Mesenchymal stem cell (in vitro differentiated cells and primary cell): Measurements from ENCODE around the gene APOL3.
"Not testable (repeated sequence)": the region's sequence is repeated elsewhere in the genome, so short reads cannot be mapped to it uniquely, and the experiment has no call there.

Source experiments
- DNase-seq: peaks from one replicate; pipeline ENCODE4 v3.0.0-alpha.2; 2013
- H2AFZ ChIP-seq: one replicate; pipeline ENCODE4 v1.6.1; 2013; ENCODE audit warnings: low read depth, mild to moderate bottlenecking, control low read depth, inconsistent platforms, low read length, moderate library complexity
- H2AK5ac ChIP-seq: 2 replicates; pipeline ENCODE4 v1.6.1; 2013; ENCODE audit warnings: low read length, moderate library complexity, mild to moderate bottlenecking, inconsistent platforms; ENCODE audit not compliant: severe bottlenecking
- H2BK120ac ChIP-seq: one replicate; pipeline ENCODE4 v1.6.1; 2013; ENCODE audit warnings: low read depth, mild to moderate bottlenecking, inconsistent platforms, low read length, moderate library complexity
- H2BK12ac ChIP-seq, 2 experiments: one replicate each; pipeline ENCODE4 v1.6.1; 2013; ENCODE audit warnings: inconsistent platforms in 2 of 2, low read length in 2 of 2, mild to moderate bottlenecking in 2 of 2, moderate library complexity in 2 of 2, control low read depth in 1 of 2
- H2BK15ac ChIP-seq: one replicate; pipeline ENCODE4 v1.6.1; 2013; ENCODE audit warnings: mild to moderate bottlenecking, low read depth, inconsistent platforms; ENCODE audit not compliant: poor library complexity, severe bottlenecking
- H2BK5ac ChIP-seq: 2 replicates; pipeline ENCODE4 v1.6.1; 2013; ENCODE audit warnings: low read depth, mild to moderate bottlenecking, low read length, control low read depth, inconsistent platforms; ENCODE audit not compliant: poor library complexity, severe bottlenecking
- H3K14ac ChIP-seq, 2 experiments: one replicate each; pipeline ENCODE4 v1.6.1; 2013; ENCODE audit warnings: inconsistent platforms in 2 of 2, low read length in 2 of 2, control low read depth in 1 of 2, mild to moderate bottlenecking in 1 of 2, moderate library complexity in 1 of 2
- H3K18ac ChIP-seq, 2 experiments: one replicate each; pipeline ENCODE4 v1.6.1; 2013; ENCODE audit warnings: inconsistent platforms in 2 of 2, low read length in 2 of 2, control low read depth in 1 of 2, low read depth in 1 of 2, mild to moderate bottlenecking in 1 of 2
- H3K23ac ChIP-seq, 2 experiments: one replicate each; pipeline ENCODE4 v1.6.1; 2013; ENCODE audit warnings: inconsistent platforms in 2 of 2, low read length in 2 of 2, mild to moderate bottlenecking in 2 of 2, moderate library complexity in 2 of 2, control low read depth in 1 of 2
- H3K27ac ChIP-seq: 2 replicates; pipeline ENCODE4 v1.5.1; 2013; ENCODE audit warnings: mild to moderate bottlenecking, moderate library complexity, low read length, control low read depth, inconsistent platforms; ENCODE audit not compliant: poor library complexity, severe bottlenecking
- H3K27me3 ChIP-seq, 2 experiments: 2 replicates each; pipeline versions ENCODE4 v1.6.1 to v1.7.0; 2013; ENCODE audit warnings: low read length in 2 of 2, mild to moderate bottlenecking in 2 of 2, moderate library complexity in 2 of 2, control low read depth in 1 of 2, inconsistent platforms in 1 of 2; ENCODE audit not compliant: control insufficient read depth in 1 of 2, insufficient read depth in 1 of 2
- H3K36me3 ChIP-seq, 2 experiments: 2 replicates each; pipeline versions ENCODE4 v1.6.1 to v1.7.0; 2013; ENCODE audit warnings: low read length in 2 of 2, control low read depth in 1 of 2, inconsistent platforms in 1 of 2, low read depth in 1 of 2, mild to moderate bottlenecking in 1 of 2; ENCODE audit not compliant: insufficient read depth in 2 of 2, control insufficient read depth in 1 of 2
- H3K4ac ChIP-seq, 2 experiments: one replicate each; pipeline ENCODE4 v1.6.1; 2013; ENCODE audit warnings: inconsistent platforms in 2 of 2, low read length in 2 of 2, mild to moderate bottlenecking in 2 of 2, moderate library complexity in 2 of 2, control low read depth in 1 of 2, low read depth in 1 of 2
- H3K4me1 ChIP-seq: 2 replicates; pipeline ENCODE4 v1.6.1; 2013; ENCODE audit warnings: low read depth, low read length, control low read depth; ENCODE audit not compliant: control insufficient read depth, insufficient read depth
- H3K4me2 ChIP-seq: 2 replicates; pipeline ENCODE4 v1.6.1; 2013; ENCODE audit warnings: low read length, mild to moderate bottlenecking, inconsistent platforms; ENCODE audit not compliant: poor library complexity, severe bottlenecking
- H3K4me3 ChIP-seq, 2 experiments: 2 replicates each; pipeline versions ENCODE4 v1.5.1 to v1.7.0; 2013; ENCODE audit warnings: low read length in 2 of 2, mild to moderate bottlenecking in 2 of 2, control low read depth in 1 of 2, low read depth in 1 of 2; ENCODE audit not compliant: insufficient read depth in 1 of 2
- H3K79me1 ChIP-seq: replicated peaks from 2 replicates; pipeline ENCODE4 v1.6.1; 2013; ENCODE audit warnings: mild to moderate bottlenecking, control low read depth, low read length, inconsistent platforms; ENCODE audit not compliant: poor library complexity, severe bottlenecking
- H3K9ac ChIP-seq: 2 replicates; pipeline ENCODE4 v1.7.0; 2013; ENCODE audit warnings: mild to moderate bottlenecking, low read length, moderate library complexity
- H3K9me3 ChIP-seq: 2 replicates; pipeline ENCODE4 v1.7.0; 2013; ENCODE audit warnings: mild to moderate bottlenecking, low read length; ENCODE audit not compliant: control insufficient read depth
- H4K8ac ChIP-seq: one replicate; pipeline ENCODE4 v1.6.1; 2013; ENCODE audit warnings: inconsistent platforms, mild to moderate bottlenecking, low read length, moderate library complexity
- H4K91ac ChIP-seq: one replicate; pipeline ENCODE4 v1.6.1; 2013; ENCODE audit warnings: mild to moderate bottlenecking, low read length, inconsistent platforms
- WGBS: methylation state at CpG from one replicate; pipeline ENCODE4 v1.1.7; 2013; ENCODE audit warnings: mixed read lengths; 5-methylcytosine and 5-hydroxymethylcytosine counted together

The APOL3 gene

DNA sequence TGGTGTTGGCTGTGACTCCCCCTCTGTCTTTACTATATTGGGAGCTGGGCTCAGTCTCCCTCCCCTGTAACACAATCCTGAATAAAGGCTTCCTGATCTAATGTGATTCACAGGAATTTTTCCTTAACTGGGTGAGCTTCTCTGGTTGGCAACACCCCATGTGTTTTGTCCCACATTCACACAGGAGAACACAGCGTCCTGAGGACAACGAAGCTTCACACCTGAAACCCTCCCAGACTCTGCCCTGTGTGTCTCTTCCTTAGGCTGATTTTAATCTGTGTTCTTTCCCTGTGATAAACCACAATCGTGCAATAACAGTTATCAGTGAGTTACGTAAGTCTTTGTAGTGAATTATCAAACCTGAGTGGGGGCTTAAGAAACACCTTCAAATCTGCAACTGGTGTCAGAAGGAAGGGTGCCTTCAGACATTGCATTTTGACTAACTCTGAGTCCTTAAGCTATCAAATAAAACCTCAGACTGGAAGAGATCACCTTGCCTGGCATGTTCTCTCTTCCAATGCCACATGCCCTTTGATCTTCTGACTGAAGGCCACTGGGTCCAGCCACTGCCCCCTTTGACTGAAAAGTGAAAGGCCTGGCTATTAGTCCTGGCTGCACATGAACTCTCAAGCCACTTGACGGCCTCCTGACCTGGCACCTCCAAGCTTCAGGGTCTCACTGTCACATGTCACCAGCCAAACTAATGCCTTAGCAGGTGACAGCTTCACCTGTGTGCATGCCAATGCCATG, 17.3 kb downstream of the APOL3 start:
- H2AK5ac ChIP-seq, result no peak overlapping the region
- no peak overlapping the region for H3K14ac ChIP-seq
- no peak overlapping the region for H4K8ac ChIP-seq
- H3K9me3 ChIP-seq, result no peaks in the 10 kb centered on the region
- peaks cover 0 to 35% of the 10 kb centered on the region in 2 experiments for H3K27me3 ChIP-seq
- H2BK120ac ChIP-seq, result no peak overlapping the region
- no peak overlapping the region for H3K4me2 ChIP-seq
- H3K4me3 ChIP-seq, result no peak overlapping the region
- H3K18ac ChIP-seq, result no peak overlapping the region
- H4K91ac ChIP-seq, result no peak overlapping the region
- H3K79me1 ChIP-seq, result no peaks in the 10 kb centered on the region
- H3K36me3 ChIP-seq, result peaks cover 0 to 51% of the 10 kb centered on the region in 2 experiments
- 72% methylated on average over 4 of the region's 5 CpGs for WGBS
- H3K4ac ChIP-seq, result no peak overlapping the region
- no peak overlapping the region for H2BK5ac ChIP-seq
- no peak overlapping the region for H2BK15ac ChIP-seq
- H3K9ac ChIP-seq, result no peak overlapping the region
- H3K23ac ChIP-seq, result no peak overlapping the region
- H3K27ac ChIP-seq, result no peak overlapping the region
- H2BK12ac ChIP-seq, result no peak overlapping the region
- no peak overlapping the region for H2AFZ ChIP-seq
- DNase-seq, result no peak
- peaks cover 3% of the 10 kb centered on the region for H3K4me1 ChIP-seq

DNA sequence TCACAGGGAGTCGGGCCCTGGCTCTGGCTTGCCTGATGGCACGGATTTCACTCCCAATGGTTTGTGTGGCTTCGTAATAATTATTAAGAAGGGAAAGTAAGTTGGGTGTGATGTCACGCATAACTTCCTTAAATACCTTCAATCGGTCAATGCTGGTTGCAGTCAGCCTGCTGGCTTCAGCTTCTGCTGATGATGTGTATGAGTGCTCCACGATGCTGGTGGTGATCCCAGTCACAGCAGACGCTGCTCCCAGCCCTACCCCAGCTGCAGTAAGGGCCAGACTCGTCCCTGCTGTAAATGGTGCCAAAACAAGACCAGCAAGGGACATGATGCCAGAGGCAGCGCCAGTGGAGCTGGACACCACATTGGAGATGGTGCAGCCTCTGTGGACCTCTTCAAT, 19.1 kb downstream of the APOL3 start:
- Histone ChIP-seq H4K8ac (no peak overlapping the region), H3K18ac (no peak overlapping the region), H3K79me1 (no peaks in the 10 kb centered on the region), H2BK12ac (no peak overlapping the region), H2AFZ (no peak overlapping the region), H3K23ac (peak overlapping the region in 1 of 2 experiments; percentile 9), H3K4me3 (no peak overlapping the region), H3K4me2 (no peak overlapping the region), H3K36me3 (peaks cover 0 to 43% of the 10 kb centered on the region in 2 experiments), H3K4ac (no peak overlapping the region), H2BK15ac (no peak overlapping the region), H2BK120ac (no peak overlapping the region), H3K27ac (no peak overlapping the region), H3K9ac (no peak overlapping the region), H3K27me3 (peaks cover 0 to 35% of the 10 kb centered on the region in 2 experiments), H4K91ac (no peak overlapping the region), H2AK5ac (no peak overlapping the region), H3K14ac (peak overlapping the region in 1 of 2 experiments; percentile 79), H3K4me1 (peaks cover 3% of the 10 kb centered on the region), H2BK5ac (no peak overlapping the region), H3K9me3 (no peaks in the 10 kb centered on the region)
- no peak for DNase-seq
- 78% methylated on average over 9 of the region's 9 CpGs for WGBS

DNA sequence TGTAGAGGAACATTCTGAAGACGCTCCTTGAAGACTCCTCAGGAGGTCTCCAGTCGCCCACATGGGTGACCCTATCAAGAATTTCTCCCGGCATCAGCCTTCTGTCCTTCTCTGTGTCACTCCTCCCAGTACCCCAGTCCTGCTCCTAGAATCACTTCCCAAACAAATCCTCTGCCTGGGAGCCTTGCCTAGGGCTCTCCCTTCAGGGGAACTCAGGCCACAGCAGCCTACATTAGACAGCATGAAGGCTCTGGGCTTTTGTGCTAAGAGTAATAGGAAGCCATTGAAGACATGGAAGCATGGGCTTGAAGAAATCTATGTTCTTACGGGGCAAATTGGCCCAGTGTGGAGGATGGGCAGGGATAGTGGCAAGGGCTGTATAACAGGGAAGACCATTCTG, 21.8 kb downstream of the APOL3 start:
- not testable (repeated sequence) for H4K8ac ChIP-seq, H2BK12ac ChIP-seq, H3K14ac ChIP-seq, DNase-seq, H3K18ac ChIP-seq, H4K91ac ChIP-seq, H3K9me3 ChIP-seq, H2AK5ac ChIP-seq, H3K4me3 ChIP-seq, H3K4me2 ChIP-seq, H2BK120ac ChIP-seq, H3K4ac ChIP-seq, H3K4me1 ChIP-seq, H2BK5ac ChIP-seq, H3K79me1 ChIP-seq, H3K9ac ChIP-seq, H3K23ac ChIP-seq, H2BK15ac ChIP-seq, H3K27ac ChIP-seq, H2AFZ ChIP-seq
- Histone ChIP-seq H3K36me3 (peaks cover 0 to 36% of the 10 kb centered on the region in 2 experiments), H3K27me3 (peaks cover 0 to 36% of the 10 kb centered on the region in 2 experiments)
- 88% methylated on average over 1 of the region's 4 CpGs for WGBS

DNA sequence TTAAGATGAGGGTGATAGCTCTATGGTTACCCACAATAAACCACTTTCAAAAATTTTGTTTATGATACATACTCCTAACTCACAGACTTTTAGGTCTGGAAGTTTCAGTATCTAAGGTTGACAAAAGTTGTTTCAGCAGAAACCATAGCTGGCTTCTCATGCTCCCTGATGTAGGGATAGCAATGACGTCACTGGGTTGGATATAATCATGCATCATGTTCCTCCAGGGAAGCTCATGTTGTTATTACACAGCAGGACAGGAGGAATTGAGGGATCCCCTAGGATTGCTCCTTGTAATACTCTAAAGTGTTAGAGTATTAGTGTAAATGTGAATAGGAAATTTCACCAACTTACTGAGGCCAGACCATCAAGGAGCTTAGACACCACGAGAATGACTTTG, 23.6 kb downstream of the APOL3 start:
- no peak overlapping the region for H2AFZ ChIP-seq
- peaks cover 0 to 21% of the 10 kb centered on the region in 2 experiments for H3K36me3 ChIP-seq
- 90% methylated on average over 2 of the region's 2 CpGs for WGBS
- H3K79me1 ChIP-seq, result no peaks in the 10 kb centered on the region
- no peak overlapping the region for H4K91ac ChIP-seq
- no peak overlapping the region for H3K4me2 ChIP-seq
- H2BK15ac ChIP-seq, result no peak overlapping the region
- H4K8ac ChIP-seq, result no peak overlapping the region
- H3K9me3 ChIP-seq, result no peaks in the 10 kb centered on the region
- H3K4me3 ChIP-seq, result peak overlapping the region in 1 of 2 experiments; percentile 28
- H3K18ac ChIP-seq, result no peak overlapping the region
- H3K4me1 ChIP-seq, result peaks cover 4% of the 10 kb centered on the region
- H3K27ac ChIP-seq, result no peak overlapping the region
- H2AK5ac ChIP-seq, result no peak overlapping the region
- no peak overlapping the region for H2BK120ac ChIP-seq
- H3K27me3 ChIP-seq, result peaks cover 6 to 43% of the 10 kb centered on the region in 2 experiments
- no peak overlapping the region for H3K4ac ChIP-seq
- H3K23ac ChIP-seq, result no peak overlapping the region
- no peak overlapping the region for H3K14ac ChIP-seq
- no peak overlapping the region for H2BK12ac ChIP-seq
- peak overlapping the region; percentile 91 for H3K9ac ChIP-seq
- peak; percentile 59 for DNase-seq
- H2BK5ac ChIP-seq, result no peak overlapping the region
